Measurements from ENCODE around the gene TSR3.

GRCh38 chr16:1312467-1312816 lies 39.2 kb downstream of the TSR3 start:
- TF ChIP-seq, protein P1, sequence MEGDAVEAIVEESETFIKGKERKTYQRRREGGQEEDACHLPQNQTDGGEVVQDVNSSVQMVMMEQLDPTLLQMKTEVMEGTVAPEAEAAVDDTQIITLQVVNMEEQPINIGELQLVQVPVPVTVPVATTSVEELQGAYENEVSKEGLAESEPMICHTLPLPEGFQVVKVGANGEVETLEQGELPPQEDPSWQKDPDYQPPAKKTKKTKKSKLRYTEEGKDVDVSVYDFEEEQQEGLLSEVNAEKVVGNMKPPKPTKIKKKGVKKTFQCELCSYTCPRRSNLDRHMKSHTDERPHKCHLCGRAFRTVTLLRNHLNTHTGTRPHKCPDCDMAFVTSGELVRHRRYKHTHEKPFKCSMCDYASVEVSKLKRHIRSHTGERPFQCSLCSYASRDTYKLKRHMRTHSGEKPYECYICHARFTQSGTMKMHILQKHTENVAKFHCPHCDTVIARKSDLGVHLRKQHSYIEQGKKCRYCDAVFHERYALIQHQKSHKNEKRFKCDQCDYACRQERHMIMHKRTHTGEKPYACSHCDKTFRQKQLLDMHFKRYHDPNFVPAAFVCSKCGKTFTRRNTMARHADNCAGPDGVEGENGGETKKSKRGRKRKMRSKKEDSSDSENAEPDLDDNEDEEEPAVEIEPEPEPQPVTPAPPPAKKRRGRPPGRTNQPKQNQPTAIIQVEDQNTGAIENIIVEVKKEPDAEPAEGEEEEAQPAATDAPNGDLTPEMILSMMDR (IDR thresholded peaks at IDR 0.05): no peak
- TF ChIP-seq EP300 (IDR thresholded peaks at IDR 0.05): no peak

Measured in upper lobe of left lung (tissue), 4 donors.